HL-60/S4 treated with phorbol 12-myristate 13-acetate at 8.2 ng/mL for 4 days and 3 days (cell line): ENCODE data around the gene HLA-B.
"Not testable (repeated sequence)": the region's sequence is repeated elsewhere in the genome, so short reads cannot be mapped to it uniquely, and the experiment has no call there.

Experiments used
- in situ Hi-C: fragments of 300-500 bp; cut with MboI; formaldehyde crosslinking; loops from 2 replicates; pipeline ENCODE4 v1.15.0; 2022; ENCODE audit warnings: low sequenced_read_pairs

Gene HLA-B

DNA sequence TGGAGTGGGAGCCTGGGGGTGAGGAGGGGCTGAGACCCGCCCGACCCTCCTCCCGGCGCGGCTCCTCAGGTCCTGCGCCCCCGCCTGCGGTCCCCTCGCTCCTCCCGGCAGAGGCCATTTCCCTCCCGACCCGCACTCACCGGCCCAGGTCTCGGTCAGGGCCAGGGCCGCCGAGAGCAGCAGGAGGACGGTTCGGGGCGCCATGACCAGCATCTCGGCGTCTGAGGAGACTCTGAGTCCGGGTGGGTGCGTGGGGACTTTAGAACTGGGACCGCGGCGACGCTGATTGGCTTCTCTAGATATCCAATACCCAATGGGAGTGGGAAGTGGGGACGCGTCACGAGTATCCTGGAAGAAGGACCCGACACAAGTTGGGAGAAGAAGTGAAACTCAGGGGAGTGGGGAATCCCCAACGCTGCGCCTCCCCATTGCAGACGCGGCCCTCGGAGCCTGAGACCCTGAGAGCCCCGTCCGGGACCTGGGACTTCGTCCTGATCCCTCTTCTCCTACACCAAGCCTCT, at the start of gene HLA-B:
HLA-B (minus strand) TSS at position 234 of the 521 bp plus-strand sequence; CDS start at position 213, 21 bp downstream.
- in situ Hi-C loops = no loop called here

DNA sequence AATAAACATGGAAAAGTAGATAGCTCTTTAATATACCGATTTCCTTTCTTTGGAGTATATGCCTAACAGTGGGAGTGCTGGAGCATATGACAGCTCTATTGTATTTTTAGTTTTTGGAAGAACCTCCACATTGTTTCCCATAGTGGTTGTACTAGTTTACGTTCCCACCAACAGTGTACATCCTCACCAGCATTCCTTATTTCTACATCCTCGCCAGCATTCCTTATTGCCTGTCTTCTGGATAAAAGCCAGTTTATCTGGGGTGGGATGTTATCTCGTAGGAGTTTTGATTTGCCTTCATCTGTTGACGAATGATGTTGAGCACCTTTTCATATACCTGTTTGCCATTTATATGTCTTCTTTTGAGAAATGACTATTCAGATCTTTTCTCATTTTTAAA, 49.0 kb upstream of the HLA-B start:
- in situ Hi-C loops = no loop called here

DNA sequence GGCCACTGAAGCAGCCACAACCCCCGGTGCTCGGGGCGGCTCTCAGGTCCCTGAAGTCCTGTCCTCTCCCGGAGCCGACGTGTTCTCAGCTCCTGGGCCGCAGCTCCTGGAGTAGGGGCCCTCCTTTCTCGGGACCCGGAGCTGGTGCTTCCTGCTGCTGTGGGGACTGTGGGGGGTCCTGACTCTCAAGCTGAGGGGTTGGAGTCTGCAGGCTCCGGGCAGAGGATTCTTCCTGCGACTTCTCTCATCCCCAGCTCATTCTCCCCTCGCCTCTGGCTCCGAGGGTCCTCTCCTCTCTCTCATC, 47.0 kb upstream of the HLA-B start:
- in situ Hi-C loops = not testable (repeated sequence)

DNA sequence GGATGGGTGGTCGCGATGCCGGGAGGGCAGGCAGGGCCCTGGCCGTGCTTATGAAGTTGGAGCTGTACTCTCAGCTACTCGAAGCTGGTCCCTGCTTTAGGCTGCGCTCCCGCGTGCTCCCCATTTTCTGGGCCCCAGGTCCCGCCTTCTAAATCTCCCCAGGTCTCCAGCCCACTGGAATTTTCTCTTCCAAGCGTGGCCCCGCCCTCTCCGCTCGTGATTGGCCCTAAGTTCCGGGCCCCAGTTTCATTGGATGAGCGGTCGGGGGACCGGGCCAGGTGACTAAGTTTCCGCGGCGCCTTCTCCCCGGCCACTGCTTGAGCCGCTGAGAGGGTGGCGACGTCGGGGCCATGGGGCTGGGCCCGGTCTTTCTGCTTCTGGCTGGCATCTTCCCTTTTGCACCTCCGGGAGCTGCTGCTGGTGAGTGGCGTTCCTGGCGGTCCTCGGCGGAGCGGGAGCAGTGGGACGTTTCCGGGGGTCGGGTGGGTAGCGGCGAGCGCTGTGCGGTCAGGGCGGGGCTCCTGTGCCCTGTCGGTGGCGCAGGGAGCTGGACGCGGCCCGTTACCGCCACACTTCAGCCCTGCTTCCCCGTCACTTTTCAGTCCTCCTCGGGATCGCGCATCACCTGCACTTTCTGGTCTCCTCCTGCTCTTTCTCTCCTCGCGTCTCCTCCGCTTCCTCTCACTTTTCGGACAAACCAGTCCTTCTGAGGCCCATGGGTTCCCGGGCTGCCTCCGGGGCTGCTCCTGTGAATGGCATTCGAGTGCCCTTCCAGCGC, 46.5 kb upstream of the HLA-B start, which contains the start of gene MICA:
MICA (plus strand) TSS at position 313 of the 778 bp plus-strand sequence; CDS start at position 351, 38 bp downstream.
- in situ Hi-C loops = no loop called here

DNA sequence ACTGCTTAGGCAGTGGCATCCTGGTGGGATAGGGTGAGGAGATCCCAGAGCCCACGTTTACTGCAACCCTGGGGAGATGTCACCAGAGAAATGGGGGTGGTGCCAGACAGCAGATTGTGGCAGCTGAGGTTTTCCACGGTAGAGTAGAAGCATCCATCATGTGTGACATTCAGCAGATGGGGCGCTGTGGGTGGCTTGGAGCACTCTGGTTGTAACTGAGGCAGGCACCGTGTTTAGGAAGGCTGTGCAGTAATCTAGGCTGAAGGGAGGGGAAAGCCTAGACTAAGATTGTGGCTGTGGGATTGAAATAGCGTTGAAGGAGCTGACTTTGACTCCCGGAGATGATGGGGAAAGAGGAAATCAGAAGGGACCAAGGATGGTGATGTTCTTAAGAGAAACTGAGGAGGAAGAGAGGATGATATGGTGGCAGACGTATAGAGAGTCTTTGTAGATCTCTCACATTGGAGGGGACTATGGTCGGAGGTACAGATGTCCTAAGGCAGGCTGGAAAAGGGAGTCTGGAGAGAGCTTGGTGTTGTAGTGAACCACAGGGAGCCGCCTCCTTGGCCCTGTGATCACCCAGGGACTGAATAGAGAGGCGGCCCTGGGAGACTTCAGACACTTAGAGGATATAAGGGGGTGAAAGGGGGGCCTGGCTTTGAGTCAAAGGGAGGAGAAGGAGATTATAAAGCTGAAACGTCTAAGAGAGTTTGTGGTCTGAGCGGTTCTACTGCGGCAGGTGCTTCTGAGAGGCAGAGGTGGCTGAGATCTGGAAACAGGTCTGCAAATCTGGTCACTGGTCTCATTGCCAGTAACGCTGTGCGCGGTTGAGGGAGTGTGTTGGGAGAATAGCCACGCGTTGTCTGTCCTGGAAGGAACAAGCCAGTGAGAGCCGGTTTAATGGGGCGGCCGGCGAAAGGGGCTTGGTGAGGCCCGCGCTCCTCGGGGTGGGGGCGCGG, 45.6 kb upstream of the HLA-B start:
- in situ Hi-C loops = no loop called here

DNA sequence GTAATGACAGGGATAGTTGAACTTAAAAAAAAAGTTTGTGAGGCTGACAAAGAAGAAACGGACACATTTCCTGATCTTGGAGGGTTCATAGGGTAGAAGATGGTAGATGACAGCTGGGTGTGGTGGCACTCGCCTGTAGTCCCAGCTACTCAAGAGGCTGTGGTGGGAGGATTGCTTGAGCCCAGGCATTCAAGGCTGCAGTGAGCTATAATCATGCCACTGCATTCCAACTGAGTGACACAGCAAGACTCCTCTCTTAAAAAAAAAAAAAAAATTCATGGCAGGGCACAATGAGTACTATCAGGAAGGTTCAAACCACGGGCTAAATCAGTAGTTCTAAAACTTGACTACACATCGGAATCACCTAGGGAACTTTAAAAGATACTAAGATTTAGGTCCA, 44.4 kb upstream of the HLA-B start:
- in situ Hi-C loops = no loop called here

DNA sequence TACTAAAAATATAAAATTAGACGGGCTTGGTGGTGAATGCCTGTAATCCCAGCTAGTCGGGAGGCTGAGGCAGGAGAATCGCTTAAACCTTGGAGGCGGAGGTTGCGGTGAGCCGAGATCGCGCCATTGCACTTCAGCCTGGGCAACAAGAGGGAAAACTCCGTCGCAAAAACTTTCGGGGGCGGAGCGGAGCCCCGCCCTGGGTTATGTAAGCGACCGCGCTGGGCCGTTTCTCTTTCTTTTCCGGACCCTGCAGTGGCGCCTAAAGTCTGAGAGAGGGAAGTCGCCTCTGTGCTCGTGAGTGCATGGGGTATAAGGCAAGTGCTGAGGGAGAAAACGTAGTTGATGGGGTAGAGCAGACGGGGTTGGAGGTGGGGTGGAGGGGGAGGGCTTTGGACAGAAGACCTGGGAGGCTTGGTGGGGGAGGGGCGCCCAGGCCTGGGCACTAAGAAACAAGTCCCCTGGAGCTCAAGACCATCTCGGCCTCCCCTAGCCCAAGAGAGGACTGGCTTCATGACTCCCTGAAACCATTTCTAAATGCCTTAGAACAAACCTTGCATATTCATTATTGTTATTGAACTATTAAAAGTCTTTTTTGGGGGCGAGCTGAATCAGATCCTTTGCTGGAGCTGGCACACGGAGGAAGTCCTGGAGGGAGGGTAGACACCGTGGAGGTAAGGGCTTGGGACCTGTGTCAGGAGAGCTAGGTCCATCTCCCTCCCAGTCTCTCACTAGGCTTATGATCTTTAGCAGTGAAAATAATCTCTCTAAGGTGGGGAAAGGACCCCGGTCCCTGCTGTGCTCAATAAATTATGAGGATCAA, 43.7 kb upstream of the HLA-B start:
- in situ Hi-C loops = no loop called here

DNA sequence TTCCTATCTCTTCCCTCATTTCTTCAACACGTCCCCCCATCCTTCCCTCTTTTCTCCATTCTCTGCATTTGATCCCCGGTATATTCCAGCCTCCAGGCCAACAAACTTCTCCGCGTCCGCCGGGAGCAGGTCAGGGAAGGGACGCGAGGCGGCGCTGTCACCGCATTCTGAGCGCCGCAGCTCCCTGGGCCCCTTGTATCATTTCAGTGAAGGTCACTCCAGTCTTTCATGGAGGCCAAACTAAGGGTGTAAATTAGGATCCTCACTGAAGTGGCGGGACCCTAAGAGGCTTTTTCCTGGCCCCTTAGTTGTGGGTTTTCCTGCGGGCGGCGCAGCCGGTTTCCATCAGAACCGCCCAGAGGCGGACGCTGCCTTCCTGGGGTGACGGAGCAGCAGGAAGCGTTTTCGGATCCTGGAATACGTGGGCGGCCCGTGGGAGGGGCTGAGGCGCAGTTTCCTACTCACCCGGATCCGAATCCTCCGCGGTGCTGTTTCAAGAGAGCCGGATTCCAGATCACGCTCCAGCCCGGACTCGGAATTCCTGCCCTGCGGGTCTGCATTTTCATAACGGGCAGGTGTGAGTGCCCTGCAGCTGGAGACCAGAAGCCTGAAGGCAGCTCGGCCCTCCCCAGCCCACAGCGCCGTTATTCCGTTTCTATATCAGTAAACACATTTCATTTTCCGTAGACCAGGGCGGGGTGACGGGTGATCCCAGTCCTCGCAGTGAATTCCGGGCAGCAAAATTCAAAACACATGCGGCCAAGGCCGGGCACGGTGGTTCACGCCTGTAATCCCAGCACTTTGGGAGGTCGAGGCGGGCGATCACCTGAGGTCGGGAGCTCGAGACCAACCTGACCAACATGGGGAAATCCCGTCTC, 42.8 kb upstream of the HLA-B start:
- in situ Hi-C loops = loop anchor here (10.0 kb wide), 1 partner anchor 45 kb away; no protein-coding TSS in a partner anchor

DNA sequence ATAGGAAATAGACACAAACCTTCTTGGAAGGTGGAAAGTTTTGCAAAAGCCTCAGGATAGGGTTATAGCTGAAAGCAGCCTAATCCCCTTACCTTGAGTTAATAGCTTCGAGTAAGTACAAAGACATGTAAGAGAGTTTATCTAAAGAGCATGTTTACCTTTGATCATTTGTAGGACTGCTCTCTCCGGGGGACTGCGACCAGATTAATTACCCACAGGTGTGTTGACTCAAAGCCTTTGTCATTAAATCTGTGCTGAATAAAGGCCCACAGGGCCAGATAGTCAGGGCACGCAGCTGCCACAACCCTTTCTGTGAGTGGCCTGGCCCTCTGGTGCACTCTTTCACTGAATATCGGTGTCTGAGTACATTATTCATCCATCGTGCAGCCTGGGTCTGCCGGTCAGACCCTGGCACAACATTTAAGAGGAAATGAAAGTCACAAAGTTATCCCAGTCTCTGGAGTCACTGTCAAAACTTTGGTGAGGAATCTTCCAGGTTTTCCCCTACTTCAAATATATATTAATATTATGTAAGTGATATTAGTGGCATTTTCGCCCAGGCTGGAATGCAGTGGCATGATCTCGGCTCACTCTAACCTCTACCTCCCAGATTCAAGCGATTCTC, 41.0 kb upstream of the HLA-B start:
- in situ Hi-C loops = loop anchor here (10.0 kb wide), 1 partner anchor 47 kb away; no protein-coding TSS in a partner anchor

DNA sequence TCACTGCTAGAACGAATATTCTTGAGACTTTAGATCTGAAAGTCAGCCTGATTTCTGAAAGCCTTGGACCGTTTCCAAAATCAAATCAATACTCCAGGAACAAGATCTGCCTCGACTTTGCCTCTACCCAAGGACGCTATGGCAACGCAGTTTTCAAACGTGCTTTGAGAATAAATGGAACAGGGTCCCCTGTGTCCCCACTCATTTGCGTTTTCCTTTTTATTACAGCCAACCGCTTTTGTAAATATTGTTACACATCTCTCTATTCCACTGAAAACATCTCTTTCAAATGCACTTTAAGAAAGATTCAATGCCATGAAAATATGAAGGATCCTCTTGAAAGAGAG, 40.1 kb upstream of the HLA-B start:
- in situ Hi-C loops = loop anchor here (10.0 kb wide), 1 partner anchor 48 kb away; no protein-coding TSS in a partner anchor

DNA sequence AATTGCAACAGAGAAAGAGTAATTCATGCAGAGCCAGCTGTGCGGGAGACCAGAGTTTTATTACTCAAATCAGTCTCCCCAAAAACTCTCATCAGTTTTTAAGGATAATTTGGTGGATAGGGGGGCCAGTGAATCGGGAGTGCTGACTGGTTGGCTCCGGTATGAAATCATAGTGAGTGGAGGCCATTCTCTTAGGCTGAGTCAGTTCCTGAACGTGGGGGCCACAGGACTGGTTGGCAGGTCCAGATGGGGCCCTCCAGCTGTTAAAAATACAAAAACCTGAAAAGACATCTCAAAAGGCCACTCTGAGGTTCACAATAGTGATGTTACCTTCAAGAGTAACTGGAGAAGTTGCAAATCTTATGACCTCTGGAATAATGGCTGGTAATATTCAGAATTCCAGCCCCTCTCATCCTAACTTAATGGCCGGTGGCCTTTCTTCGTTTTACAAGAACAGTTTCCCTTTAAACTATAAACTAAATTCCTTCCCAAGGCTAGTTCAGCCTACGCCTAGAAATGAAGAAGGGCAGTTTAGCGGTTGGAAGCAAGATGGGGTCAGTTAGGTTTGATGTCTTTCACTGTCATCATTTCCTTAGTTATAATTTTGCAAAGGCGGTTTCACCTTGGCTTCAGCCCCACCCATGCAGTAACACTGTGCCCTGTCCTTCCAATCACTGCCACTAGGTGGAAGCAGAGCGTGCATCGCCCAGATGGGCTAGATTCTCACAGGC, 39.6 kb upstream of the HLA-B start:
- in situ Hi-C loops = loop anchor here (10.0 kb wide), 1 partner anchor 48 kb away; no protein-coding TSS in a partner anchor

DNA sequence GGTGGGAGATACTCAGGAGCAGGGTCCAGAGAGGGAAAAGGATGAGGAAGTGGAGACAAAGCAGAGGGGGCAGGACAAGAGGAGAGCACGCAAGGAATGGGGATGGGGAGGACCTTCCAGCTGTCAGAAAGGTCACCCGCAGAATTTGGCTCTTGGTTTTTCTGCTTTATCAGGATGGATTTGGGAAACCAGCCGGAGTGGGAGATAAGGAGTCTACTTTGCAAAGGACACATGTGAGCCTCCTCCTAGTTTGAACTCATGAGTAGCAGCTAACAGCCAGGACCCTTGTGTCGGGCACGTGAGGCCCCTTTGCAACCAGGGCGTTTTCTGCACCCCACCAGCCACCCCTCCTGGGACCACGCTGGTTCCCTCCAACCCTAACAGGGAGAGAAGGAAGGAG, 38.9 kb upstream of the HLA-B start:
- in situ Hi-C loops = loop anchor here (10.0 kb wide), 1 partner anchor 49 kb away; no protein-coding TSS in a partner anchor

DNA sequence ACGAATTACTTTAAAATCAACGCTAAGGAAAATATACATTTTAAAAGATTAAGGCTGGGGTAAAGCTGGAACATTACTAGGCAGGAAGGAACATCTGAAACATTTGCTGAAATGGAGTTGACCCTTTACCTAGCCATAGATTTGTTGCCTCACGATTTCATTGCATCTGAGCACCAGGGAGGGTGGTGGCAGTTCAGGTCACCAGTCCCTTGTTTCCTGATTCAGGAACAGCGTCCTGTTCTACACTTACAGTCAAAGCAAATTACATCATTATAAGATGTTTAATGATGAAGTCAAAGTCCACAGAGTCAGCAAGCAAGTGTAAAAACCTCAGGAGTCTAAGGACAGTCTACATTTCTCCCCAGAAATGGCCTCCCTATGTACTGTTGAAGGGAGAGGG, 37.4 kb upstream of the HLA-B start:
- in situ Hi-C loops = loop anchor here (10.0 kb wide), 1 partner anchor 50 kb away; no protein-coding TSS in a partner anchor

DNA sequence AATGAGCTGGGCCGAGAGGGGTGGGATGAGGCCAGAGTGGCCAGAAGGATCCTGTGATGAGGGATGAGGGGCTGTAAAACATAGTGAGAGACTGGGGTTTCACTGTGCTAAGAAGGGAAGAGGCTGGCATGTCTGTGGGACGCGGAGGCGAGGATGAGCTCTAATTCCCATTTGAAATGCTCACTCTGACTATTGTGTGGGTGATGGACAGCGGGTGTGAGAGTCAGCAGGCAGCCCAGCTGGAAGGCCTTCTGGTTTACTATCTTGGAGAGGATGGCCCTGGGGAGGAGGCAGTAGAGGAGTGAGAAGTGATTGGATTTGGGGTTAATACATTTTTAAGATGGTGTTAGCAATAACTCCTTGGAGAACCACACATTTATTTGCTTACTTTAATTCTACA, 37.0 kb upstream of the HLA-B start:
- in situ Hi-C loops = loop anchor here (10.0 kb wide), 1 partner anchor 51 kb away; no protein-coding TSS in a partner anchor

DNA sequence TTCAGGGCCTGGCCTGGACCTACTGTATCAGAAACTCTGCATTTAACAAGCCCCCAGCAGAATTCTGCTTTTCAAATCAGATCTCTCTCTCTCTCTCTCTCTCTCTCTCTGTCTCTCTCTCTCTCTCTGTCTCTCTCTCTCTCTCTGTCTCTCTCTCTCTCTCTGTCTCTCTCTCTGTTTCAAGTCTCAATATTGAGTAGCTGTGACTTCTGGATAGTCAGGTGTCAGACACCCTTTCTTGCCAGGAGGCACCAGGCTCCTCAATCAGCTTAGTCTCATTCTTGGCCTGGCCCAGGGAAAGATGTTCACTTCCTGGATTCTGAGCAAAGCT, 32.8 kb upstream of the HLA-B start:
- in situ Hi-C loops = loop anchor here (10.0 kb wide), 1 partner anchor 55 kb away; no protein-coding TSS in a partner anchor

DNA sequence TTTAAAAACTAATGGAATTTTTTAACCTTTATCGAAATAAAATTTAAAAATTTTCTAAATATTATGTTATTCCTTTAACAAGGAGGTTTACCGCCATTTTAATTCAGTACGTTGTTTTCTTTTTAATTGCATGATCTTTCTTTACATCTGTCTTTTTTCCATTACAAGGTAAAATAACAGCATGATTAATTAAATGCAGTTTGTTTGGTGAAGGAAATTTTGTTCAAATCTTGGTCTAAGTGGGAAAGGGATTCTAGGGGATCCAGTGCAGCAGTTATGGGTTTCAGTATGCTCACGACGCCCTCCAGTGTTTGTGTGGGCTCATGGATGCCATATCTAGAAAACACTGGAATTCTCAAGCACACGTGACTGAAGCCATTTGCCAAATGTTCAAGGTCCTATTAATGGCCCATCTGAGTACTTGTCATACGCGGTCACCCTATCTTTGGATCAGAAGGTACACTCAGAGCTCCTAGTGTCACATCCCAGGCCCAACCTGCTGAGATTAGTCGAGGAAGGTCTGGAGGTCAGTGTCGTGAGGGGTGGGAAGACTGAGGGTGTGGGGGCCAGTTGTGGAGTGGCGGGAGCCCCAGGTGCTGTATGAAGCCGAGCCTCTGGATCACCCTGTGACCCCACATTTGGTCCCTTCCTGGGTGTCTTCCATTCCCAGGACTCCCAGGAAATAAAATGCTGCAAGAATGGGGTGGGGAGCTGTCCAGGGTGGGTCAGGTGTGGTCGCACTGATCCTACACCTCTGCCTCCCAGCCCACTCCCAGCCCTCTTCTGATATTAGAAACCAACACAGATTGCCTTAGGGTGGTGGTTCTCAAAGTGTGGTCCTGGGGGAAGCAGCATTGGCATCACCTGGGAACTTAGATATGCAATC, 32.2 kb upstream of the HLA-B start:
- in situ Hi-C loops = not testable (repeated sequence)

DNA sequence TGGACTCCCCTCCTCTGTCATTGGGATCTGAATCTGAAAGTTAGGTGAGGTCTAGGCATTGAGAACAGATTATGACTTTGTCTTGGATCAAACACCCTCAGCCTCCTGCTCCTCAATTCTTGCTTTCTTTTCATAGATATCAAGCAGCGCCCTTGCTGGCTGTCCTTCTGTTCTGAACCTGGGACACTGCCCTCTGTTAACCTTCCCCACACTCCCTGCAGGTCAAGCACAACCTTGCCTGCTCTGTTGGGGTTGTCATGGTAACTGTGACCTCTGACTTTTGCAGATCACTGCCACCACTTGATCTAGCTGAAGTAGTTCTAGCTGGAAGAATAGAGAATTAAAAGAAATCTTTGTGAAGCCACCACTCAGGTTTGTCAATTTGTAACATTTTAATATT, 30.0 kb upstream of the HLA-B start:
- in situ Hi-C loops = no loop called here
